ENCODE measurements around the gene DMRT1. TPM values are rescaled to one million over a fixed set of nuclear protein-coding genes. Genes with fewer than 3 reads are reported as not detected.
A peak's percentile ranks its signal among the peaks of the same experiment; 100 is the strongest.

Gene DMRT1
- total and polyA plus RNA-seq, 2 donors from 2014 or later, result not detected

DNA sequence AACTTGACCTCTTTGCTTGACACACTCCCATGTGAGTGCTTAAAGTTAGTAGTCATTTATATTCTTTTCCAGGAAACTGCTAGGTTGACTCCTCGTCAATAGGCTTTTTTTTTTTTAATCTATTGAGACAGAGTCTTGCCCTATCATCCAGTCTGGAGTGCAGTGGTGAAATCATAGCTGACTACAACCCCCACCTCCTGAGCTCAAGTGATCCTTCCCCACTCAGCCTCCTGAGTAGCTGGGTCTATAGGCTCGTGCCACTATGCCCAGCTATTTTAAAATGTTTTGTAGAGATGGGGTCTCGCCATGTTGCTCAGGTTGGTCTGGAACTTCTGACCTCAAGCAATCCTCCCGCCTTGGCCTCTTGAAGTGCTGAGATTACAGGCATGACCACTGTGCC lies 34.9 kb downstream of the DMRT1 start:
- H3K4me3 ChIP-seq (ENCODE audit: low read length in 3 of 3), result no peak overlapping the region
- no peak overlapping the region for H3K27ac ChIP-seq (ENCODE audit: low read depth in 2 of 2, low read length in 2 of 2)
- no peak for DNase-seq
- no peaks in the 10 kb centered on the region for H3K36me3 ChIP-seq (ENCODE audit: control insufficient read depth in 2 of 3, insufficient read depth in 3 of 3, low read length in 3 of 3)
- intact Hi-C loops (cut with DNase I), result no loop called here
- no peaks in the 10 kb centered on the region for H3K4me1 ChIP-seq (ENCODE audit: control insufficient read depth in 2 of 3, insufficient read depth in 2 of 3, low read depth in 1 of 3, low read length in 3 of 3)
- H3K27me3 ChIP-seq (ENCODE audit: control insufficient read depth, insufficient read depth, low read length), result no peaks in the 10 kb centered on the region
- no peaks in the 10 kb centered on the region for H3K9me3 ChIP-seq (ENCODE audit: control insufficient read depth in 2 of 3, insufficient read depth in 1 of 3, low read length in 3 of 3)
- TF ChIP-seq, protein P1, sequence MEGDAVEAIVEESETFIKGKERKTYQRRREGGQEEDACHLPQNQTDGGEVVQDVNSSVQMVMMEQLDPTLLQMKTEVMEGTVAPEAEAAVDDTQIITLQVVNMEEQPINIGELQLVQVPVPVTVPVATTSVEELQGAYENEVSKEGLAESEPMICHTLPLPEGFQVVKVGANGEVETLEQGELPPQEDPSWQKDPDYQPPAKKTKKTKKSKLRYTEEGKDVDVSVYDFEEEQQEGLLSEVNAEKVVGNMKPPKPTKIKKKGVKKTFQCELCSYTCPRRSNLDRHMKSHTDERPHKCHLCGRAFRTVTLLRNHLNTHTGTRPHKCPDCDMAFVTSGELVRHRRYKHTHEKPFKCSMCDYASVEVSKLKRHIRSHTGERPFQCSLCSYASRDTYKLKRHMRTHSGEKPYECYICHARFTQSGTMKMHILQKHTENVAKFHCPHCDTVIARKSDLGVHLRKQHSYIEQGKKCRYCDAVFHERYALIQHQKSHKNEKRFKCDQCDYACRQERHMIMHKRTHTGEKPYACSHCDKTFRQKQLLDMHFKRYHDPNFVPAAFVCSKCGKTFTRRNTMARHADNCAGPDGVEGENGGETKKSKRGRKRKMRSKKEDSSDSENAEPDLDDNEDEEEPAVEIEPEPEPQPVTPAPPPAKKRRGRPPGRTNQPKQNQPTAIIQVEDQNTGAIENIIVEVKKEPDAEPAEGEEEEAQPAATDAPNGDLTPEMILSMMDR (IDR thresholded peaks at IDR 0.05; ENCODE audit: borderline replicate concordance, extremely low read depth, insufficient read depth), result no peak
- no peak for FAIRE-seq
- H3K9ac ChIP-seq (ENCODE audit: low read length in 3 of 3), result no peak overlapping the region

DNA sequence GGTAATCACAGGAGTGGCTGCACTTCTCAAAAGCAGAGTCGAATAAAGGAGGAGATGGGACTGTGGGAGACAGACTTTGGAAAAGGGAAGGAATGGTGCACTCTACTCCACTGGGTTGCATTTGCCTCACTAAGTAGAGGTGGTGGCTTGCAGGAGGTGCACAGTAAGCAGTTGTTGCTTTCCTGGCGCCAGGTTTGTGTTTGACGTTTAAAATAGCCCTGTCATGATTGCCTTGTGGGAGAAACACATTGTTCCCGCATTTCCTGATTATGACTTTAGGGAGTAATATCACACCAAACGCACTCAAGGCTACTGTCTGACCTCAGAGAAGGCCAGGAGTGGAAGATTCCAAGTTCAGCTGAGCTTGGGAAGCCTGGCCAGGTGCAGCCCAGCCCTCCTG lies 36.7 kb downstream of the DMRT1 start:
- no peaks in the 10 kb centered on the region for H3K27me3 ChIP-seq (ENCODE audit: control insufficient read depth, insufficient read depth, low read length)
- intact Hi-C loops (cut with DNase I), result no loop called here
- H3K27ac ChIP-seq (ENCODE audit: low read depth in 2 of 2, low read length in 2 of 2), result no peak overlapping the region

DNA sequence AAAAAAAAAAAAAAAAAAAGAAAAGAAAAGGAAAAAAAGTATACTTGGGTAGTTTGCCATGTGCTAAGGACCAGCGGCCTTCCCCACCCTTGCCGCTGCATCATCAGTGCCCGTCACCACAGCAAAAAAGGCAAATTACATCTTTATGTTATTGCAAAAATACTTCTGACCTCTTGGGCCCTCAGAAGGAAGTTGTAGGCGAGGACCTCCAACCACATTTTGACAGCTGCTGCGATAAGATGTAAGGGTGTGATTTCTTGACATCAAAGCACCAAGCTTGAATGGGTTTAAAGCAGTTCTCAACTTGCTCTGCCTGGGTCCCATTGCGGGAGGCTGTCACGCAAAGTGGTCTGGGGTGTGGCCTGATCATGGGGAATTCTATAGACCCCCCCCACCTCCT lies 39.2 kb downstream of the DMRT1 start:
- no peaks in the 10 kb centered on the region for H3K4me1 ChIP-seq (ENCODE audit: control insufficient read depth in 2 of 3, insufficient read depth in 2 of 3, low read depth in 1 of 3, low read length in 3 of 3)
- no peak overlapping the region for H3K4me3 ChIP-seq (ENCODE audit: low read length in 3 of 3)
- no peak overlapping the region for H3K27ac ChIP-seq (ENCODE audit: low read depth in 2 of 2, low read length in 2 of 2)
- no peaks in the 10 kb centered on the region for H3K9me3 ChIP-seq (ENCODE audit: control insufficient read depth in 2 of 3, insufficient read depth in 1 of 3, low read length in 3 of 3)
- FAIRE-seq, result no peak
- intact Hi-C loops (cut with DNase I), result no loop called here
- no peaks in the 10 kb centered on the region for H3K36me3 ChIP-seq (ENCODE audit: control insufficient read depth in 2 of 3, insufficient read depth in 3 of 3, low read length in 3 of 3)
- no peak overlapping the region for H3K9ac ChIP-seq (ENCODE audit: low read length in 3 of 3)
- DNase-seq, result no peak
- H3K27me3 ChIP-seq (ENCODE audit: control insufficient read depth, insufficient read depth, low read length), result no peaks in the 10 kb centered on the region
- TF ChIP-seq, protein P1 (IDR thresholded peaks at IDR 0.05; ENCODE audit: borderline replicate concordance, extremely low read depth, insufficient read depth), result no peak

More for the DNA sequence above, 36.7 kb downstream of the DMRT1 start:
- H3K9me3 ChIP-seq (ENCODE audit: control insufficient read depth in 2 of 3, insufficient read depth in 1 of 3, low read length in 3 of 3), result no peaks in the 10 kb centered on the region
- DNase-seq (peak in 1 of 5 donors; percentile 17), FAIRE-seq (no peak)
- no peak overlapping the region for H3K9ac ChIP-seq (ENCODE audit: low read length in 3 of 3)
- H3K4me1 ChIP-seq (ENCODE audit: control insufficient read depth in 2 of 3, insufficient read depth in 2 of 3, low read depth in 1 of 3, low read length in 3 of 3), result no peaks in the 10 kb centered on the region
- TF ChIP-seq, protein P1 (IDR thresholded peaks at IDR 0.05; ENCODE audit: borderline replicate concordance, extremely low read depth, insufficient read depth), result no peak
- no peaks in the 10 kb centered on the region for H3K36me3 ChIP-seq (ENCODE audit: control insufficient read depth in 2 of 3, insufficient read depth in 3 of 3, low read length in 3 of 3)
- no peak overlapping the region for H3K4me3 ChIP-seq (ENCODE audit: low read length in 3 of 3)

DNA sequence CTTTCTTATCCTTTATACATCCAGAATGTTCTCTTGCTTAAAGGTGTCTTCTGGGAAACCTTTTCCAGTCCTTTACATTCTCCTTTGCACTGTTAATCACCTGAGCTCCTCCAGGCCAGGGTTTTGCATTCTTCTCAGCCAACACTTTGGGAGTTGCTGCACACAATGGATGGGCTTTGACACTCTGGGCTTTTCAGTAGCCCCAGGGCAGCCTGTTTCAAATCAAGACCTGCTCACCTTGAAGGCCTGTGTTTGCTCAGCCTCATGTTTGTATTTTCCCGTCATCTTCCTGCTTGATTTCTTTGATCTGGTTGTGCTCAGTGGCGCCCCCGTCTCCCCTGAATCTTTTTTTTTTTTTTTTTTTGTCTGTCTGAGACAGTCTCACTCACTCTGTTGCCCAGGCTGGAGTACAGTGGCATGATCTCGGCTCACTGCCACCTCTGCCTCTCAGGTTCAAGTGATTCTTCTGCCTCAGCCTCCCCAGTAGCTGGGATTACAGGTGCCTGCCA lies 41.0 kb downstream of the DMRT1 start:
- no peaks in the 10 kb centered on the region for H3K9me3 ChIP-seq (ENCODE audit: control insufficient read depth in 2 of 3, insufficient read depth in 1 of 3, low read length in 3 of 3)
- H3K27ac ChIP-seq (ENCODE audit: low read depth in 2 of 2, low read length in 2 of 2), result no peak overlapping the region
- FAIRE-seq (no peak), DNase-seq (no peak)
- no peak overlapping the region for H3K9ac ChIP-seq (ENCODE audit: low read length in 3 of 3)
- intact Hi-C loops (cut with DNase I), result no loop called here
- no peaks in the 10 kb centered on the region for H3K36me3 ChIP-seq (ENCODE audit: control insufficient read depth in 2 of 3, insufficient read depth in 3 of 3, low read length in 3 of 3)
- TF ChIP-seq, protein P1 (IDR thresholded peaks at IDR 0.05; ENCODE audit: borderline replicate concordance, extremely low read depth, insufficient read depth), result no peak
- no peaks in the 10 kb centered on the region for H3K4me1 ChIP-seq (ENCODE audit: control insufficient read depth in 2 of 3, insufficient read depth in 2 of 3, low read depth in 1 of 3, low read length in 3 of 3)
- H3K27me3 ChIP-seq (ENCODE audit: control insufficient read depth, insufficient read depth, low read length), result no peaks in the 10 kb centered on the region
- no peak overlapping the region for H3K4me3 ChIP-seq (ENCODE audit: low read length in 3 of 3)
